GM21367 (cell line): ENCODE measurements around the gene OR5AC2.
A peak's percentile ranks its signal among the peaks of the same experiment; 100 is the strongest.

ENCODE experiments used
- ATAC-seq: cut with Tn5 transposase; IDR thresholded peaks from one replicate; pipeline ENCODE4 v1.9.1; 2021; ENCODE audit not compliant: unreplicated experiment

The OR5AC2 gene

GRCh38 chr3:98086873-98087272 lies at the start of gene OR5AC2:
Gene OR5AC2, plus strand, starts transcription at chr3:98087173. Its CDS starts 0 bp downstream, at chr3:98087173.
- no peak for ATAC-seq

DNA sequence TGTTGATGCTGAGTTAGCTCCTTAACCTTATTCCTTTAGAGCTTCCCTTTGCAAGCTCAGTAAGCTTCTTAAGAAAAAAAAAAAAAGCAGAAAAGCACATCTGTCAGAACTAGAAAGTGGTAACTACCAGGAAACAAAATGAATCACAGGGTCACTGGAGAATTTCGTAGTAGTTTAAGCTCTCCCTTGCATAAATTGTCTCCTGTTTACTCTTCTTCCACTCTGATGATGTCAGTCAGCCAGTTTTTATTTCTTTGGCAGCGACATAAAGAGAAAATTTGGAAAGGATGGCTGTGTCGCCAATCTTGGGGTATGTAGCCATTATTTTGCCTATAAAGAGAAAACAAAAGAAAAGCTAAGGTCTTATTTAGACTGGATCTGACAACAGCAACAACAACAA lies 48.7 kb upstream of the OR5AC2 start:
- no peak for ATAC-seq

GRCh38 chr3:98038876-98039275 lies 48.1 kb upstream of the OR5AC2 start:
- ATAC-seq: no peak

GRCh38 chr3:98039322-98040024 lies 47.5 kb upstream of the OR5AC2 start:
- ATAC-seq: peak; percentile 98

DNA sequence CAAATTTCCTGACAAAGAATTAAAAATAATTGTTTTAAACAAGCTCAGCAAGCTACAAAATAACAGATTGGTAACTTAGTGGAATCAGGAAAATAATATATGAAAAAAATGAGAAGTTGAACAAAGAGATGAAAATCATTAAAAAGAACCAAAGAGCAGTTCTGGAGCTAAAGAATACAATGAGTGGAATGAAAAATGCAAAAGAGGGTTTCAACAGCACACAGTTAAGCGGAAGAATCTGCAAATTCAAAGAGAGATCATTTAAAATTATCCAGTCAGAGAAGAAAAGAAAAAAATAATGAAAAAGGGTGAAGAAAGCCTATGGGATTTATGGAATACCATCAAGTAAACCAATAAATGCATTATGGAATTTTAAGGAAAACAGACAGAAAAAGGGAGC lies 45.6 kb upstream of the OR5AC2 start:
- ATAC-seq: no peak

DNA sequence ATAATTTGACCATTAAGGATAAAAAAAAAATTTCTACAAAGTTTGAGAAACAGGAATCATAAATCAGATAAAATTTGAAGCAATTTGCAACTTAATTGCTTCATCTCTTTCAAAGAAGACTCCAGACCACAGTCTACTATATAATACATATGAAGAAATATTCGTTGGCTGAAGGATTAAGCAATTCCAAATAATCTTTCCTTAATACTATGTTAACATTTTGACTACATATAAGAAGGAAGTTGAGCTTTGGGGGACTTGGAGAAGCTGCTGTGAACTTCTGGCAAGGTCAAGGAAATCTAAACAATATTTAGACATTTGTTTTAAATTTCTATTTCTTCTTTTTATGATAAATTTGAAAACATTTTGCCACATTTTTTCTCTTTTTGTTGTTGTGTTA lies 38.4 kb upstream of the OR5AC2 start:
- ATAC-seq: no peak

GRCh38 chr3:98049271-98049670 lies 37.7 kb upstream of the OR5AC2 start:
- no peak for ATAC-seq

DNA sequence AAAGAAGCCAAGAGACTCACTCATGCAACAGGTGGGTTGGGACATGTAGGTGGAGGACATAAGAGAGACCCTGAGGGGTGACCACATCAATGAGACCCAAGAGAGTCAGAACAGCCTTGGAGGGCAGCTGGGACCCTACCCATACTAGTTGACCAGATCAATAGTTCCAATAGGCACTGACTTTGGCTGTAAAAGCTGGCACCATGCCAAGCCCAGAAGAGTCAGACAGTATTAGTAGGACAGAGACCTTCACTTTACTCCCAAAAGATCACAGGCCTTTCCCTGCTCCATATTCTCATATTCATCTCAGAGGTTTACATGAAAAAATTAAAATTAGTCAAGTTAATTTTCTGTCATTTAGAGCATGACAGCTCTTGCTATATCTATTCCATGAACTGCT lies 30.9 kb upstream of the OR5AC2 start:
- no peak for ATAC-seq

DNA sequence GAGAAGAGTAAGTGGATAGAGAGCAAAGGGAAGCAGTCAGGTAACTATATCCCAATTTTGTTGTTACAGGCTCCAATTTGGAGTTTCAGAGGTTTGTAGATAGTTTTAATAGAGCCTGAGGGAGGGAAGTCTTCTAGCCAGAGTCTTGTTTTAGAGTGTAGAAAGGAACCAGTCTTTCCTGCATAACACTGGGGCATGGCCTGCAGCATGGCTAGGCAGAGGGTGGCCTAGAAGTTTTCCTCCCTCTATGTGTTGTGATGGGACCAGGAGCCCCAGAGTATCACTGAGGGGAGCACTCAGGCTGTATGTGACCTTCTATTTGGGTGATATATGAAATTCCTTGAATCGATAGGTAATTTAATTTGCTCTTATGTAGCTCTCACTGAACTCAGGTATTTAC lies 29.3 kb upstream of the OR5AC2 start:
- ATAC-seq: no peak

DNA sequence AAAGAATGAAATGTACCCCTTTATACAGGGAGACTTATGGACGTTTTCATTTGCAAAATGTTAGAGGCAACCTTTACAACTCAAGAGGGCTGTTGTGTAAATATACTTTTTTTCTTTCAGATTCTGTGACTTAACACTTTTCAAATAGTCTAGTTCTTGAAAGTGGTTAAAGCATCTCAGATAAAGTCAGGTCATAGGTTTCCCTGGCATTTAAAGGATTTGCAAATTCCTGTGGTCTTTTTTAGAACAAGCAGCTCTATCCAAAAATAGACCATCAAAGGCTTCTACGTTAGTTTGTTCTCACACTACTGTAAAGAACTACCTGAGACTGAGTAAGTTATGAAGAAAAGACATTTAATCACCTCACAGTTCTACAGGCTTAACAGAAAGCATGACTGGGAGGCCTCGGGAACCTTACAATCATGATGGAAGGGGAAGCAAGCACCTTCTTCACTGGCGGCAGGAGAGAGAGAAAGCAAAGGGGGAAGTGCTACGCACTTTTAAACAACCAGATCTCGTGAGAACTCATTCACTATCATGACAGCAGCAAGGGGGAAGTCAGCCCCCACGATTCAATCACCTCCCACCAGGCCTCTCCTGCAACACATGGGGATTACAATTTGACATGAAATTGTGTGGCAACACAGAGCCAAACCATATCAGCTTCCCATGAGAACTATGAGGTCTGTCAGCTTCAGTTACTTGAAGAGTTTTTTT lies 28.6 kb upstream of the OR5AC2 start:
- no peak for ATAC-seq

DNA sequence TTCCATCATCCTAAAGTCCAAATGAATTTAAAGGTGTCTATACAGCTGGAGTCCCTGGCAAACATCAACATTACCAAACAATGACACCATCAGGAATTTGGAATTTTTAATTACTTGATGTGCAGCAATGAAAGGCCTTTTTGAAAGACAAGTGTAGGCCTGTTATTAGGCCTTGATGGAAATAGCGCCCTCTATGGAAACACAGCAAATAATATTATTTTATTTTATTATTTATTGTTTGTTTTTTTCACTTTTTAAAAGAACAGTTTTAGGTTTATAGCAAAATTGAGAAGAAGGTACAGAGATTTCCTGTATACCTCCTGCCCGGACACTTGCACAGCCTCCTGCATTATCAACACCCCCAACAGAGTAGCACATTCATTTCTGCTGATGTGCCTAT lies 18.1 kb upstream of the OR5AC2 start:
- no peak for ATAC-seq

- no peak for ATAC-seq
Measured at GRCh38 chr3:98070840-98071239, 16.1 kb upstream of the OR5AC2 start.

DNA sequence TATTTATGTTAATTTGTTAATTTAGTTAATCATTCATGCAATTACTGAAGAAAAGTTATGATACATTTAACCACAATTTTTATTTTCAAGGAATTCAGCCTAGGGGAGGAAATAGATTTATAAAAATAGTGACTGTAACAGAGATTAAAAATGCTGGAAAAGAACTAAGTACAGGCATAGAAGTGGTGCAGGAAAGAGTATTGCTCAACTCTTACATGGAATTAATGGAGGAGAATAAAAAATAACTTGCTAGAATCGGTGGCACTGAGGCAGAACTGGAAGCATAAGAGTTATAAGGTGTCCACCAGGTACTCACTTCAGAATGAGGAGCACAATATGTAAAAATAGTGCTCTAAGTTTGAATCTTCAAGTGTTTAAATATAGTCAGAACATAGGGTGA lies 13.5 kb upstream of the OR5AC2 start:
- ATAC-seq: no peak

GRCh38 chr3:98095882-98096281 lies 8.9 kb downstream of the OR5AC2 start:
- no peak for ATAC-seq

- ATAC-seq: no peak
Measured at GRCh38 chr3:98099848-98100247, 12.9 kb downstream of the OR5AC2 start.

DNA sequence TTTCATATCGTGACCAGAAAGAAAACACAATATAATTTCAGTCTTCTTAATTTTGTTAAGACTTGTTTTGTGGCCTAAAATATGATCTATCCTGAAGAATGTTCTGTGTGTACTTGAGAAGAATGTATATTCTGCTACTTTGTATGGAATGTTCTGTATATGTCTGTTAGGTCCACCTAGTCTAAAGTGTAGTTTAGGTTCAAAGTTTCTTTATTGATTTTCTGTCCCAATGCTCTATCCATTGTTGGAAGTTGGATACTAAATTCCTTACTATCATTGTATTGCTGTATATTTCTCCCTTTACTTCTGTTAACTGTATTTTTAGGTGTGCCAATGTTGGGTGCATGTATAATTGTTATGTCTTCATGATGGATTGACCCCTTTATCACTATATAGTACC lies 21.2 kb downstream of the OR5AC2 start:
- no peak for ATAC-seq

DNA sequence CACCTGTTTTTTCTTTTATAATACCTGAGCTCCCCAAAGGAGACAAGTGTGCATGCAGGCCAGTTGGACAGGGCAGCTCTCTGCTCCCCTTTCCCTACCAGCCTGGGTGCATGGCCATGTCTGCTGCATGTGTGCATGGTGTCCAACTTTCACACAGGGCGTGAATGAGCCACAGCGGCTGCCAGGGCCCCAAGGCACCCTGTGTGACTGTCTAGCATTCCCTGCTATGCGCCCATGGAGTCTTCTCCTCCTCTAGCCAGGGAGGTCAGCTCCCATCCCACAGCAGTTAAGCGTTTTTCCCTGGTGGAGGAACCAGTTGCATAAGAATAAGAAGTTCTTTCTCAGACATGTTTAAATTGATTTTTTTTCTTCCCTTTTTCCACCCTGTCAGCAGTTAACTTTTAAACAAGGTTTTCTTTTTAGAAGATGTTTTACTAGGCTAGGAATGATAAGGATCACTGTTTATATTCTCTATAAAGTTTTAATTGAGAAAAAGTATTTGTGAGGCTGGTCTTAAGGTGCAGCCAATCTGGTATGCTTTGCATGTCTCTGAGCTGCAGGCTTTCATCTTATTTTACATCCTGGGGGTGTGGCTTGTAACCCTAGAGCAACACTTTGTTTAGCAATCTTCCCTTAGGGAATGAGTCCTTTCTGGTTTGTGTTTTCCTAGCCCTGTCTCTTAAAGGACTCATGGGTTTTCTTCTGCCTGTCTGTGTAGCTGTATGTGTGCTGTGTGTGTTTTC lies 23.0 kb downstream of the OR5AC2 start:
- ATAC-seq: no peak

DNA sequence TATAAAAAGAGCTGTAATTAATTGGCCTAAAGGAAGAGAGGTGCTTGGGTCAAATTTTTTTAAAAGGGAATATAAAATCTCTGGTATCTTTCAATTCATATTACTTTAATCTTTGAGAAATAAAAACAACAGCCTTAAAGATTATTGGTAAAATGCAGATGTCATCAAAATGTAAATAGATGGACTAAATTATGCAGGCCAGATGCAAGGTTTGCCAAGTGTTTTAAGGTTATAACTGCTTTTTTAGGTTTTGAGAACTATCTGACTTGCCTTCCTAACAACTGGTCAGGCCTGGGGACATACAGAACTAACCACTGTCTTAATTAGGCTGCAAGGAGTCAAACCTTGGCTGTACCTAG lies 23.6 kb downstream of the OR5AC2 start:
- ATAC-seq: no peak

GRCh38 chr3:98114264-98114663 lies 27.3 kb downstream of the OR5AC2 start:
- no peak for ATAC-seq

- ATAC-seq: no peak
Measured at GRCh38 chr3:98115717-98116116, 28.7 kb downstream of the OR5AC2 start.

- ATAC-seq: no peak
Measured at GRCh38 chr3:98130421-98130820, 43.4 kb downstream of the OR5AC2 start, which contains the start of gene OR5H1. Gene OR5H1, plus strand, starts transcription at chr3:98130721. Its CDS starts 1,977 bp downstream, at chr3:98132698.

GRCh38 chr3:98136631-98137030 lies 49.7 kb downstream of the OR5AC2 start:
- ATAC-seq: no peak
